Mucosa of rectum (tissue), 2 donors: Measurements from ENCODE around the gene TBC1D22A.
"Not testable (repeated sequence)": the region's sequence is repeated elsewhere in the genome, so short reads cannot be mapped to it uniquely, and the experiment has no call there.

Source experiments
- H3K27ac ChIP-seq, 2 donors: one replicate each; pipeline ENCODE4 v1.7.0; 2013; ENCODE audit warnings: inconsistent platforms in 2 of 2, low read depth in 2 of 2, low read length in 2 of 2
- H3K27me3 ChIP-seq, 2 donors: one replicate each; pipeline ENCODE4 v1.7.0; 2013; ENCODE audit warnings: low read length in 2 of 2; ENCODE audit not compliant: control insufficient read depth in 2 of 2, insufficient read depth in 2 of 2
- H3K36me3 ChIP-seq, 2 donors: one replicate each; pipeline ENCODE4 v1.7.0; 2013; ENCODE audit warnings: low read length in 2 of 2; ENCODE audit not compliant: control insufficient read depth in 2 of 2, insufficient read depth in 2 of 2
- H3K4me1 ChIP-seq, 2 donors: one replicate each; pipeline ENCODE4 v1.7.0; 2013; ENCODE audit warnings: low read length in 2 of 2, mild to moderate bottlenecking in 1 of 2; ENCODE audit not compliant: control insufficient read depth in 2 of 2, insufficient read depth in 2 of 2
- H3K4me3 ChIP-seq, 2 donors: one replicate each; pipeline ENCODE4 v1.7.0; 2013; ENCODE audit warnings: low read length in 2 of 2
- H3K9ac ChIP-seq, 2 donors: one replicate each; pipeline ENCODE4 v1.7.0; 2013; ENCODE audit warnings: low read length in 2 of 2, low read depth in 1 of 2, mild to moderate bottlenecking in 1 of 2
- H3K9me3 ChIP-seq, 2 donors: one replicate each; pipeline ENCODE4 v1.7.0; 2013; ENCODE audit warnings: low read length in 2 of 2; ENCODE audit not compliant: control insufficient read depth in 2 of 2
- donor health status: healthy.
- donor health status: Normal muscosa, but diverticular disease.

The TBC1D22A gene

GRCh38 chr22:46972901-46973831, 210.7 kb downstream of the TBC1D22A start:
- peaks cover 0 to 5% of the 10 kb centered on the region in 2 donors for H3K4me1 ChIP-seq
- H3K36me3 ChIP-seq, result peaks cover 16 to 32% of the 10 kb centered on the region in 2 donors
- no peak overlapping the region for H3K9ac ChIP-seq
- no peak overlapping the region for H3K4me3 ChIP-seq
- no peaks in the 10 kb centered on the region for H3K9me3 ChIP-seq
- H3K27me3 ChIP-seq, result no peaks in the 10 kb centered on the region
- no peak overlapping the region for H3K27ac ChIP-seq

- no peak overlapping the region for H3K4me3 ChIP-seq
- peaks cover 16 to 32% of the 10 kb centered on the region in 2 donors for H3K36me3 ChIP-seq
- H3K9me3 ChIP-seq, result no peaks in the 10 kb centered on the region
- H3K27ac ChIP-seq, result no peak overlapping the region
- peaks cover 0 to 5% of the 10 kb centered on the region in 2 donors for H3K4me1 ChIP-seq
- H3K9ac ChIP-seq, result no peak overlapping the region
- H3K27me3 ChIP-seq, result no peaks in the 10 kb centered on the region
Observed at GRCh38 chr22:46974077-46974476, 211.6 kb downstream of the TBC1D22A start.

DNA sequence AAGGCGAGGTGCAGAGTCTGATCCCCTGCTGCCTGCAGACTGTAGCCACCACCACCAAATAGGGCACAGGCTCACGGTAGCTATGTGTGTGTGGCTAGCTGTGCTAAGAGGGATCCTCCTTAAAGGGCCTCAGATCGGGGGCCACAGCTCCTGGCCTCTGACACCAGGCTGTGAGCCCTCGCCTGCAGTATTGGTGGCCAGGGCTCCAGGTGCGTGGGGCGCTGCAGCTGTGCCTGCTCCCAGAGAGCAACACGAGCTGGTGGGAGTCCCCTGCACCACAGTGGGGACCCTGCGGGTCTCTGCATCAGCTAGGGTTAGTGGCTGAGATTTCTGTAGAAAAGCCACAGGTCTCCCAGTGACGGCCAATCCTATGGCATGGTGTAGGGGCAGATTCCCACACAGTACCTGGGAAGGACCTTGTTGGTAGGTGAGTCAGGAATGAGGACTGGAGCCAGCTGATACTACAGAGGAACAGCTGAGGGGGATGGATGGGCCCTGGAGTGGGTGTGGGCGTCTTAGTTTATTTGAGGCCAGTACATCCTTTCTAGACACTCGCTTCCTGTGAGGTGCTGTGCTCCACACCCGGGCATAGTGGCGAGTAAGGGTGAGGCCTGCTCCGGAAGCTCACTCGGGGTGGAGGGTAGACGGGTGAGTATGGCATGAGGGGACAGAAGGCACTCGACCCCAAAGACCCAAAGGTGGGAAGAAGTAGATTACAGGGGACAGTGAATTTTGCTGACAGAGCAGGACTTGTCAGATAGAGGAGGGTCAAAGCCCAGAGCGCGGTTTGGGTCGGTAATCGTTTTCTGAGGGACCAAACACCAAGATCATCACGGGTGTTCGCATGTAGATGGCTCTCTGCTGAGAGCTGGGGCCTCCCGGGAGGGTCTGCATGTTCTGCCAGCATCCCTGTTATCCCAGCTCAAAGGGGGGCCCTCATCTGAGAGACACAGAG, 212.5 kb downstream of the TBC1D22A start:
- Histone ChIP-seq H3K27me3 (no peaks in the 10 kb centered on the region), H3K9me3 (no peaks in the 10 kb centered on the region), H3K27ac (no peak overlapping the region), H3K4me1 (peaks cover 0 to 5% of the 10 kb centered on the region in 2 donors), H3K36me3 (peaks cover 21 to 37% of the 10 kb centered on the region in 2 donors), H3K4me3 (no peak overlapping the region), H3K9ac (no peak overlapping the region)

DNA sequence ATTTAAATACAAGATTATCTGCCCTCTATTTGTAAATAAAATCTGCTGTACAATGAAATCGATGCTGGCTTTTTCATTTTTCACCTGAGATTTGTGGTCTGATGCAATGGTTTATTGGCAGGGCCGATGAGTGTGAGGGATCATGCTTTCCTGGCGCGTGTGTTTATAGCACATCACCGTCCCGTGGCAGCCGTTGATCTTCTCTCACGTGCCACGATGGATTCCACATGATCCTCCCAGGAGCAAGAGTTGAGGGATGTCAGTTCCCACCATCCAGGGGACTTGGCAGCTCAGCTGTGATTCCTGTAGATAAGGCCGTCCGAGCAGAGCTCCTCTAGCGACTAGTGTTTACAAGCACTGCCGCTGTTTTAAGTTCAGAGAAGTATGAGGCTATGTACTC, 213.7 kb downstream of the TBC1D22A start:
- Histone ChIP-seq H3K4me3 (no peak overlapping the region), H3K4me1 (peaks cover 0 to 5% of the 10 kb centered on the region in 2 donors), H3K36me3 (peaks cover 21 to 36% of the 10 kb centered on the region in 2 donors), H3K9ac (no peak overlapping the region), H3K27ac (no peak overlapping the region), H3K27me3 (no peaks in the 10 kb centered on the region), H3K9me3 (no peaks in the 10 kb centered on the region)

- Histone ChIP-seq H3K9me3 (no peaks in the 10 kb centered on the region), H3K4me3 (no peak overlapping the region), H3K9ac (no peak overlapping the region), H3K27me3 (no peaks in the 10 kb centered on the region), H3K27ac (no peak overlapping the region), H3K4me1 (peaks cover 0 to 5% of the 10 kb centered on the region in 2 donors), H3K36me3 (peaks cover 21 to 34% of the 10 kb centered on the region in 2 donors)
Observed at GRCh38 chr22:46976598-46976997, 214.1 kb downstream of the TBC1D22A start.

DNA sequence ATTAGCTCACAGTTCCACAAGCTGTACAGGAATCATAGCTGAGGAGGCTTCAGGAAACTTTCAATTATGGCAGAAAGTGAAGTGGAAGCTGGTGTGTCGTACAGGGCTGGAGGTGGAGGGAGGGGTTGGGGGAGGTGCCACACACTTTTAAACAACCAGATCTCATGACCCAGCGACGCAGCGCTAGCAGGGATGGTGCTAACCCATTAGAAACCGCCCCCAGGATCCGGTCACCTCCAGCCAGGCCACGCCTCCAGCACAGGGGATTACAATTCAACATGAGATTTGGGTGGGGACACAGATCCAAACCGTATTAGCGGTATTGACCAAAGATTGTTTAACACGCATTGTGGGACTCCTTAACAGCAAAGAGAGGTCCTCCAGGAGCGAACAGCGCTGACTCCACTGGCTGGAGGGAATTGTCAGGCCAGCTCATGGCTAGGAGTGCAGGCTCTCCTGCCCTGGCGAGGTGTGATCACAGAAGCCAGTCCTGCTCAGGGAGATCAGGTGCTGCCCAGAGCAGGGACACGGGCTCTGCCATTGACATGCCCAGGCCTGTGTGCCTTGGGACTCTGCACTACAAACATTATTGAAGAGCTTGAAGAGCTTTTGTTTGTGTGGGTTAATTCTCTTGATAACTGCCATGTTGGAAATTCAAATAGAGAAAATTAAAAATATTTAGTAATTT, 215.3 kb downstream of the TBC1D22A start:
- H3K27ac ChIP-seq, result no peak overlapping the region
- H3K4me3 ChIP-seq, result no peak overlapping the region
- H3K27me3 ChIP-seq, result no peaks in the 10 kb centered on the region
- no peaks in the 10 kb centered on the region for H3K9me3 ChIP-seq
- H3K9ac ChIP-seq, result no peak overlapping the region
- H3K4me1 ChIP-seq, result no peaks in the 10 kb centered on the region
- H3K36me3 ChIP-seq, result peaks cover 21 to 34% of the 10 kb centered on the region in 2 donors

- not testable (repeated sequence) for H3K27ac ChIP-seq, H3K4me1 ChIP-seq, H3K4me3 ChIP-seq, H3K9me3 ChIP-seq, H3K27me3 ChIP-seq, H3K9ac ChIP-seq
- H3K36me3 ChIP-seq, result peaks cover 21 to 34% of the 10 kb centered on the region in 2 donors
Observed at GRCh38 chr22:46978668-46979067, 216.2 kb downstream of the TBC1D22A start.

GRCh38 chr22:46979506-46979905, 217.1 kb downstream of the TBC1D22A start:
- Histone ChIP-seq H3K9ac (no peak overlapping the region), H3K4me1 (no peaks in the 10 kb centered on the region), H3K27ac (no peak overlapping the region), H3K36me3 (peaks cover 16 to 28% of the 10 kb centered on the region in 2 donors), H3K4me3 (no peak overlapping the region), H3K9me3 (no peaks in the 10 kb centered on the region), H3K27me3 (no peaks in the 10 kb centered on the region)

DNA sequence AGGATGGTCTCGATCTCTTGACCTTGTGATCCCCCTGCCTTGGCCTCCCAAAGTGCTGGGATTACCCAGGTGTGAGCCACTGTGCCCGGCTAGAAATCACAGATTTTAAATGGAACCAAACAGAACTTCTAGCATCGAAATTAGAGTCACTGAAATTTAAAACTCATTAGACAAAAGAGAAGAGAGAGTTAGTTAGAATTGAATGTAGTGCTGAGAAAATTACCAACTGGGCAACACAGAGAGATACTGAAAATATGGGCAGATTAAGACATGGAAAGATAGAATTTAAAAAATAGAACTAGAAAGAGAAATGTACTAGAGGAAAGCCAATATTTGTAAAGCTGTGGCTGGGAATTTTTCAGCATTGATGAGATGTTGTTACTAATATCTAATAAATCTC, 217.9 kb downstream of the TBC1D22A start:
- no peak overlapping the region for H3K27ac ChIP-seq
- no peaks in the 10 kb centered on the region for H3K9me3 ChIP-seq
- H3K9ac ChIP-seq, result no peak overlapping the region
- no peaks in the 10 kb centered on the region for H3K4me1 ChIP-seq
- no peaks in the 10 kb centered on the region for H3K27me3 ChIP-seq
- H3K36me3 ChIP-seq, result peaks cover 10 to 21% of the 10 kb centered on the region in 2 donors
- H3K4me3 ChIP-seq, result no peak overlapping the region
